GM23248 (cell line): Measurements from ENCODE around the gene FBXL4.

Experiments
- EZH2 ChIP-seq: fragments of 200-600 bp; sonication (generic); IDR thresholded peaks from 2 replicates; pipeline ENCODE4 v1.6.1; 2018; ENCODE audit warnings: antibody characterized with exemption, mild to moderate bottlenecking; ENCODE audit not compliant: insufficient read depth, poor library complexity, severe bottlenecking
- EZH2phosphoT487 ChIP-seq: fragments of 200-600 bp; sonication (generic); IDR thresholded peaks from 2 replicates; pipeline ENCODE4 v1.6.1; 2018; ENCODE audit warnings: antibody characterized with exemption, moderate library complexity, mild to moderate bottlenecking, low read depth; ENCODE audit not compliant: insufficient read depth

GRCh38 chr6:98984121-98984520 lies 36.4 kb upstream of the FBXL4 start:
- no peak for TF ChIP-seq EZH2
- no peak for TF ChIP-seq EZH2phosphoT487
